ENCODE results near the gene RPL7L1.

GRCh38 chr6:42921801-42922200 is 42.4 kb downstream of the RPL7L1 start:
- TF ChIP-seq, protein P1, sequence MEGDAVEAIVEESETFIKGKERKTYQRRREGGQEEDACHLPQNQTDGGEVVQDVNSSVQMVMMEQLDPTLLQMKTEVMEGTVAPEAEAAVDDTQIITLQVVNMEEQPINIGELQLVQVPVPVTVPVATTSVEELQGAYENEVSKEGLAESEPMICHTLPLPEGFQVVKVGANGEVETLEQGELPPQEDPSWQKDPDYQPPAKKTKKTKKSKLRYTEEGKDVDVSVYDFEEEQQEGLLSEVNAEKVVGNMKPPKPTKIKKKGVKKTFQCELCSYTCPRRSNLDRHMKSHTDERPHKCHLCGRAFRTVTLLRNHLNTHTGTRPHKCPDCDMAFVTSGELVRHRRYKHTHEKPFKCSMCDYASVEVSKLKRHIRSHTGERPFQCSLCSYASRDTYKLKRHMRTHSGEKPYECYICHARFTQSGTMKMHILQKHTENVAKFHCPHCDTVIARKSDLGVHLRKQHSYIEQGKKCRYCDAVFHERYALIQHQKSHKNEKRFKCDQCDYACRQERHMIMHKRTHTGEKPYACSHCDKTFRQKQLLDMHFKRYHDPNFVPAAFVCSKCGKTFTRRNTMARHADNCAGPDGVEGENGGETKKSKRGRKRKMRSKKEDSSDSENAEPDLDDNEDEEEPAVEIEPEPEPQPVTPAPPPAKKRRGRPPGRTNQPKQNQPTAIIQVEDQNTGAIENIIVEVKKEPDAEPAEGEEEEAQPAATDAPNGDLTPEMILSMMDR (IDR thresholded peaks at IDR 0.05; ENCODE audit: low read depth, low read length), result no peak
- no peak for TF ChIP-seq POLR2A (IDR thresholded peaks at IDR 0.05; ENCODE audit: extremely low read depth, insufficient read length)
- no peak for TF ChIP-seq MAX (IDR thresholded peaks at IDR 0.05; ENCODE audit: low read depth, low read length)
